ENCODE data around the gene GBGT1. TPM values are rescaled to one million over a fixed set of nuclear protein-coding genes. Genes with fewer than 3 reads are reported as not detected.

The GBGT1 gene
- total RNA-seq, 4 donors from 2014 or later: 0.15 to 10.3 (median 5.6) TPM

DNA sequence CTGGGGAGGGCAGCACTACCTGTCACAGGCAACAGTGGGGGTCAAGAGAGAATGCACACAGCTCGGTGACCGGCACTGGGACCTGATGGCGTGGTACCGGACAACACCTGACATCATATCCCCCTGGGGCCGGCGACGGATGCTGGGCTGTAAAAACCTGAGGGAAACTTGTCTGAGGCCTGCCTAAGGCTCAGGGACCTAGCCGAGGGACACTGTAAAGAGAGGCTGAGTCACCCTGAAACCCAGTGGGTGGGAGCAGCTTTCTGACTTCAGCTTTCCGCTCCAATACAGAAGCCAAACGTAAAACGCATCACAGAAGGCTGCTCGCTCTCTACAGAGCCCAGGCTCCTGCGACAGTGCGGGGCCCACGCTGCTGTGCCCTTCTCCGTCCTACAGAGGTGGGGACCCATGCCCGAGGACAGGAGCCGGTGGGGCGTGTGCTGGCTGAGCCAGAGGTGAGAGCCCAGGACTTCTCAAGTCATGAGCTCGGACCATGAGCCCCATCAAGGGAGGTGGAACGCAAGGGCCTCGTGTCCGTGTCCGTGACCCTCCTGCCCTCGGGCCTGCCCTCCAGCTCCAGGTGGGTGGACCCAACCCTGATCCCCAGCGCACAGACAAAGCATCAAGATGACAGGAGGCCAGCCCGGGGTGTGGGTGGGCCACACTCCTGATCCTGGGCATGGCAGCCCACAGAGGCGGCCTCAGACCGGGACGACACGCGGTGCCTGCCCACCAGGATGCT, 47.9 kb downstream of the GBGT1 start:
- ATAC-seq (no peak), DNase-seq (peak in 1 of 2 donors; percentile 2)
- intact Hi-C loops (cut with DNase I; ENCODE audit: low total_unique reads) (no loop called here), in situ Hi-C loops (cut with MboI; ENCODE audit: low sequenced_read_pairs in 4 of 4) (no loop called here)
- H3K27me3 ChIP-seq: no peaks in the 10 kb centered on the region
- peaks cover 0 to 6% of the 10 kb centered on the region in 2 donors for H3K36me3 ChIP-seq
- TF ChIP-seq, protein P1, sequence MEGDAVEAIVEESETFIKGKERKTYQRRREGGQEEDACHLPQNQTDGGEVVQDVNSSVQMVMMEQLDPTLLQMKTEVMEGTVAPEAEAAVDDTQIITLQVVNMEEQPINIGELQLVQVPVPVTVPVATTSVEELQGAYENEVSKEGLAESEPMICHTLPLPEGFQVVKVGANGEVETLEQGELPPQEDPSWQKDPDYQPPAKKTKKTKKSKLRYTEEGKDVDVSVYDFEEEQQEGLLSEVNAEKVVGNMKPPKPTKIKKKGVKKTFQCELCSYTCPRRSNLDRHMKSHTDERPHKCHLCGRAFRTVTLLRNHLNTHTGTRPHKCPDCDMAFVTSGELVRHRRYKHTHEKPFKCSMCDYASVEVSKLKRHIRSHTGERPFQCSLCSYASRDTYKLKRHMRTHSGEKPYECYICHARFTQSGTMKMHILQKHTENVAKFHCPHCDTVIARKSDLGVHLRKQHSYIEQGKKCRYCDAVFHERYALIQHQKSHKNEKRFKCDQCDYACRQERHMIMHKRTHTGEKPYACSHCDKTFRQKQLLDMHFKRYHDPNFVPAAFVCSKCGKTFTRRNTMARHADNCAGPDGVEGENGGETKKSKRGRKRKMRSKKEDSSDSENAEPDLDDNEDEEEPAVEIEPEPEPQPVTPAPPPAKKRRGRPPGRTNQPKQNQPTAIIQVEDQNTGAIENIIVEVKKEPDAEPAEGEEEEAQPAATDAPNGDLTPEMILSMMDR (IDR thresholded peaks at IDR 0.05 in 4 of 5, conservative IDR thresholded peaks at IDR 0.05 in 1 of 5): no peak
- TF ChIP-seq POLR2A (IDR thresholded peaks at IDR 0.05): peak in 1 of 2 donors; percentile 13
- peak overlapping the region; percentile 85 to 98 (median 93) for H3K27ac ChIP-seq
- H3K4me1 ChIP-seq: peaks cover 81 to 85% of the 10 kb centered on the region in 2 donors
- peak overlapping the region in 1 of 4 donors; percentile 4 for H3K4me3 ChIP-seq
- no peaks in the 10 kb centered on the region for H3K9me3 ChIP-seq

DNA sequence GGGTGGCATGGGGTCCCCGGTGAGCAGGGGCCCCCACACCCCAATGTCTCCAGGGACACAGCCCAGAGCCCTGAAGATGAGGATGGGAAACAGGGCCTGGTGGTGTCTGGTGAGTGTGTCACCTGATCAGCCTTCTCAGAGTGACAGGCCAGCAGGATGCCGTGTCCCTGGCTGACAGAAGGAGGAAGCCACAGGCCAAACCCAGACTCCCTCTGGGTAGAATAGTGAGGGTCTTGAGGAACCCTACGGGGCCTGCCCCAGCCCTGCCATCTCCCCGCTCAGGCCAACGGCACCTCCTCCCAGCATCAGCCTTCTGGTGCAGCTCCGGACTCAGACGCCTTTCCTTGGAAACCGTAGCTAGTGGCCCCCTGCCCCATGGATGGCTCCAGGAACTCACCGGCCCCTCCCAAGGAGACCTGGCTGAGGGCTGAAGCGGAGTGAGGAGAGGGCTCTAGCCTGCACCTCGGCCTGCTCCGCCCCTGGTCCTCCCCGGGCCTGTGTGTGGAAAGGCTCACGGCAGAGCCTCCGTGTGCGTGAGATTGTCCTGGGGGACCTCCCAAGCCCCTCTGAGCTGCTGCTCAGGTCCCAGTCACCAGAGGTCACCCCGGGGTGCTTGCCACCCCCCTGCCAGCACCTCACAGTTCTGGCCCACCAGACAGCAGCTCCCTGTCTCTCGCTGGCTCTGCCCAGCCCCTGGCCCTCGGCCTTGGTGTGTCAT, 48.7 kb downstream of the GBGT1 start:
- in situ Hi-C loops (cut with MboI; ENCODE audit: low sequenced_read_pairs in 4 of 4): no loop called here
- peak; percentile 58 to 70 for ATAC-seq
- intact Hi-C loops (cut with DNase I; ENCODE audit: low total_unique reads): loop anchor here (1.0 kb wide), 3 partner anchors 23 to 34 kb away; no protein-coding TSS in a partner anchor
- Histone ChIP-seq H3K36me3 (peaks cover 0 to 13% of the 10 kb centered on the region in 2 donors), H3K27ac (peak overlapping the region; percentile 85 to 98 (median 93)), H3K4me3 (peak overlapping the region in 3 of 4 donors; percentile 4 to 14 (median 10)), H3K9me3 (no peaks in the 10 kb centered on the region), H3K4me1 (peaks cover 80 to 81% of the 10 kb centered on the region in 2 donors), H3K27me3 (no peaks in the 10 kb centered on the region)
- TF ChIP-seq, protein P1 (IDR thresholded peaks at IDR 0.05 in 4 of 5, conservative IDR thresholded peaks at IDR 0.05 in 1 of 5): no peak
- TF ChIP-seq POLR2A (IDR thresholded peaks at IDR 0.05): no peak
- DNase-seq: peak; percentile 75 to 78

DNA sequence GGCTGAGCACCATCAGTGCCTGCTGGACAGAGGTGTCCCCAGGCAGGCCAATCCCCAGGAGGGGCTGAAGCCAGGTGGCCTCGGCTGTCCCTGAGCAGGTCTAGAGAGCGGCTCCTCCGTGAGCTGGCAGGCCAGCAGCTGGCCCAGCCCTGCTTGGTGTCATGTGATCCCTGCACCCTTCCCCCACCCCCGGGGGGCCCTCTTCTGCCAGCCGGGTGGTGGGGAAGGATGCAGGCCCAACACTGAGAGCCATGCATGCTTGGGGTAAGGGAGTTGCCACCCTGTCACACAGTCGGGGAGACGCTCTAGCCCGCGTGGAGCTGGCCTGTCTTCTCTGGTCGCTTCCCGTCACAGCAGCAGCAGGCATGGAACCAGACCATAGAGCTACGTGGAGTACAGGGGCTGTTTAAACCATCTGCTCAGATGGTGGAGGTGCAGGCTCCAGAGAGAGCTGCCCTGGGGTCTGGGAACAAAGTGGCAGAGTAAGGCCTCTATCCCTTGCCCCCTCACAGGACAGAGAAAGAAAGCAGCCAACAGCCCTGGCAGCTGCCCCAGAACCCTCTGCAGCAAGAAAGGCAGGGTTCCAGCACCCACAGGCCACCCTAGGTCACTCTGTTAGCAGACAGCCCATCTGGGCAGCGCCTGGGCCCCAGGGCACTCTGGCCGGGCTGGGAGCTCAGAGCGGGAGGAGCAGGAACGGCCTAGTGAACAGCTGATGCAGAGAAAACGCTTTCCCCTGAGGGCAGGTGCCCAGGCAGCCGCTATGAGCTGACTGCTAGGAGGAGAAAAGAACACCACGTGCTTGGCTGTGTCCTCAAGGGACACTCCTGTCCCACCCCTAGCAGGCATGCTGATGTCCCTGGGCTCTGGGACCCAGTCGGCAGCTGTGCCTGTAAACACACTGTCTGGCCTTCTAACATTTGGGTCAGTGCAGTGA, 49.5 kb downstream of the GBGT1 start:
- in situ Hi-C loops (cut with MboI; ENCODE audit: low sequenced_read_pairs in 4 of 4) (no loop called here), intact Hi-C loops (cut with DNase I; ENCODE audit: low total_unique reads) (loop anchor here (1.0 kb wide), 3 partner anchors 24 to 35 kb away; no protein-coding TSS in a partner anchor)
- Histone ChIP-seq H3K4me3 (peak overlapping the region; percentile 4 to 29 (median 19)), H3K9me3 (no peaks in the 10 kb centered on the region), H3K27ac (peak overlapping the region; percentile 85 to 98 (median 93)), H3K4me1 (peaks cover 72 to 74% of the 10 kb centered on the region in 2 donors), H3K27me3 (no peaks in the 10 kb centered on the region), H3K36me3 (peaks cover 0 to 21% of the 10 kb centered on the region in 2 donors)
- TF ChIP-seq POLR2A (IDR thresholded peaks at IDR 0.05): peak; percentile 52 to 69
- TF ChIP-seq, protein P1 (IDR thresholded peaks at IDR 0.05 in 4 of 5, conservative IDR thresholded peaks at IDR 0.05 in 1 of 5): peak in 2 of 5 experiments; percentile 14 to 22
- ATAC-seq (peak; percentile 77 to 78), DNase-seq (peak; percentile 86 to 94)

All from gastrocnemius medialis (tissue), 4 donors.